GM12878 (cell line): ENCODE data around the gene C10orf67. TPM values are rescaled to one million over a fixed set of nuclear protein-coding genes. Genes with fewer than 3 reads are reported as not detected.

Experiments
- ATAC-seq: fragments of 200-7000 bp; cut with Tn5 transposase; 3 replicates; pipeline ENCODE4 v1.9.1; 2020; ENCODE audit warnings: mild to moderate bottlenecking, moderate library complexity
- BruUV-seq: library from RNA; stranded (reverse); fragments of 400-500 nt; replicated peaks from 2 replicates; lab custom pipeline; 2021; lab: Mats Ljungman, UMichigan
- CTCF ChIA-PET: fragments of 300-600 bp; sonication (Branson Sonifier 250); formaldehyde crosslinking; extraction: SDS; loops from one replicate; lab custom pipeline; 2021; ENCODE audit warnings: inconsistent platforms; lab: Yijun Ruan, JAX
- POLR2A ChIA-PET: fragments of 350-600 bp; formaldehyde crosslinking; extraction: SDS; loops from one replicate; lab custom pipeline; 2021; ENCODE audit warnings: inconsistent platforms; lab: Charles Lee
- RAD21 ChIA-PET: fragments of 300-600 bp; sonication (Branson Sonifier 250); formaldehyde crosslinking; loops from one replicate; lab custom pipeline; 2023; ENCODE audit warnings: antibody characterized with exemption; ENCODE audit not compliant: unreplicated experiment; lab: Charles Lee
- SMC1A ChIA-PET: fragments of 300-600 bp; sonication (Branson Sonifier 250); formaldehyde crosslinking; loops from one replicate; lab custom pipeline; 2023; ENCODE audit not compliant: unreplicated experiment, uncharacterized antibody; lab: Charles Lee
- DNase-seq: peaks from one replicate; pipeline ENCODE4 v3.0.0-alpha.2; 2011; ENCODE audit warnings: low read depth, low spot score
- FAIRE-seq: peaks from 3 replicates; lab custom pipeline; 2011; peaks lifted over from hg19 to GRCh38; lab: Jason Lieb, UNC
- H2AFZ ChIP-seq: 2 replicates; pipeline ENCODE4 v1.6.0; 2011; ENCODE audit warnings: low read depth, low read length, control low read depth; ENCODE audit not compliant: control insufficient read depth
- H3K27ac ChIP-seq: 2 replicates; pipeline ENCODE4 v1.5.1; 2011; ENCODE audit warnings: control low read depth; ENCODE audit not compliant: control insufficient read depth, insufficient read depth
- H3K27me3 ChIP-seq, 2 experiments: replicated peaks in 1 of 2; 2 replicates each; pipeline versions ENCODE4 v1.6.0 to v1.6.1; 2011; ENCODE audit warnings: low read length in 1 of 2; ENCODE audit not compliant: control insufficient read depth in 2 of 2, insufficient read depth in 2 of 2
- H3K36me3 ChIP-seq, 2 experiments: 2 replicates each; pipeline ENCODE4 v1.5.1; 2011; ENCODE audit warnings: low read length in 1 of 2; ENCODE audit not compliant: control insufficient read depth in 2 of 2, insufficient read depth in 2 of 2
- H3K4me1 ChIP-seq: 2 replicates; pipeline ENCODE4 v1.6.1; 2011; ENCODE audit warnings: mild to moderate bottlenecking, low read length, moderate library complexity, mixed read lengths; ENCODE audit not compliant: control insufficient read depth, insufficient read depth
- H3K4me2 ChIP-seq: 2 replicates; pipeline ENCODE4 v1.6.0; 2011; ENCODE audit warnings: control low read depth; ENCODE audit not compliant: control insufficient read depth, insufficient read depth
- H3K4me3 ChIP-seq: fragments of 200-600 bp; sonication (generic); 2 replicates; pipeline ENCODE4 v1.5.1; 2016
- H3K79me2 ChIP-seq: 2 replicates; pipeline ENCODE4 v1.6.0; 2011; ENCODE audit warnings: low read length; ENCODE audit not compliant: control insufficient read depth, insufficient read depth
- H3K9ac ChIP-seq: 2 replicates; pipeline ENCODE4 v1.8.0; 2011; ENCODE audit warnings: low read length, control low read depth, mixed read lengths; ENCODE audit not compliant: control insufficient read depth, insufficient read depth
- H3K9me3 ChIP-seq: replicated peaks from 3 replicates; pipeline ENCODE4 v1.5.1; 2011; ENCODE audit warnings: mild to moderate bottlenecking, low read length; ENCODE audit not compliant: control insufficient read depth, insufficient read depth
- H4K20me1 ChIP-seq: 2 replicates; pipeline ENCODE4 v1.6.0; 2011; ENCODE audit not compliant: control insufficient read depth, insufficient read depth
- ASH2L ChIP-seq: fragments of 300-600, 200-600 bp; sonication (generic); IDR thresholded peaks from 2 replicates; pipeline ENCODE4 v1.6.1; 2017; ENCODE audit warnings: low read depth, mild to moderate bottlenecking, borderline replicate concordance
- EED ChIP-seq: sonication (generic); IDR thresholded peaks from 2 replicates; pipeline ENCODE4 v1.6.1; 2016; ENCODE audit warnings: antibody characterized with exemption, low read depth
- JUNB ChIP-seq: IDR thresholded peaks from 2 replicates; pipeline ENCODE4 v1.6.1; 2016; ENCODE audit warnings: antibody characterized with exemption, mild to moderate bottlenecking
- RAD51 ChIP-seq: fragments of 450-650 bp; IDR thresholded peaks from 2 replicates; pipeline ENCODE4 v1.6.1; 2016; ENCODE audit warnings: moderate library complexity, mild to moderate bottlenecking, inconsistent platforms
- ZNF274 ChIP-seq: IDR thresholded peaks from one replicate; pipeline ENCODE4 v1.8.0; 2011; ENCODE audit not compliant: insufficient read length, insufficient read depth
- WGBS: methylation state at CpG from one replicate; pipeline ENCODE4 v1.1.6; 2016; ENCODE audit warnings: low lambda C conversion rate; ENCODE audit not compliant: insufficient replicate concordance, insufficient coverage; ENCODE audit errors: missing lambda C conversion rate; 5-methylcytosine and 5-hydroxymethylcytosine counted together
- in situ Hi-C: fragments of 300-500 bp; cut with MboI; formaldehyde crosslinking; loops from 9 replicates; pipeline ENCODE4 v1.14.3; 2018; ENCODE audit warnings: mixed read lengths
- intact Hi-C: fragments of 100-400 bp; cut with micrococcal nuclease; formaldehyde crosslinking; loops from one replicate; pipeline ENCODE4 v1.14.2; 2022; ENCODE audit not compliant: unreplicated experiment
- polyA plus RNA-seq, 11 experiments: library from polyadenylated mRNA; depleted of rRNA in 4 of 11; unstranded in 6 of 11; stranded (reverse) in 5 of 11; fragments of >200 nt; fragmentation: Nextera tagmentation in 4 of 11; fragmentation: Illumina TruSeq in 1 of 11; extraction: Ambion mirVana in 4 of 11; extraction: Trizol in 1 of 11; gene quantifications; 1 replicate in 1 of 11; 2 replicates in 10 of 11; pipeline versions ENCODE4 v1.2.1 to v1.2.3, GENCODE V29; 2011 to 2016; ENCODE audit warnings: inconsistent platforms in 2 of 11, missing spikeins in 2 of 11, low read depth in 1 of 11
- total RNA-seq, 4 experiments: library from RNA; depleted of rRNA in 3 of 4; stranded (reverse); fragments of >200 nt in 3 of 4; fragmentation: Illumina TruSeq in 1 of 4; extraction: Trizol in 1 of 4; gene quantifications; 2 replicates each; pipeline versions ENCODE4 v1.2.1 to v1.2.3, GENCODE V29; 2013 to 2021
- TF ChIP-seq, protein P1 (sequence below): fragments of 450-650 bp; IDR thresholded peaks from 2 replicates; pipeline ENCODE4 v1.6.1; 2017; ENCODE audit warnings: borderline replicate concordance
- TF ChIP-seq, protein P2 (sequence below): fragments of 150-350 bp; IDR thresholded peaks from 2 replicates; pipeline ENCODE4 v1.6.1; 2016; ENCODE audit warnings: low read depth, low read length
- TF ChIP-seq, protein P3 (sequence below): fragments of 450-650 bp; IDR thresholded peaks from 2 replicates; pipeline ENCODE4 v1.6.1; 2017; ENCODE audit warnings: mild to moderate bottlenecking, low read depth, inconsistent platforms; ENCODE audit not compliant: poor library complexity, severe bottlenecking

C10orf67 gene
- total and polyA plus RNA-seq, 10 of the 15 experiments (the other 5 are each of a cell fraction or from before 2014, with no cell fraction given), result 0.06 TPM; not detected in 9

DNA sequence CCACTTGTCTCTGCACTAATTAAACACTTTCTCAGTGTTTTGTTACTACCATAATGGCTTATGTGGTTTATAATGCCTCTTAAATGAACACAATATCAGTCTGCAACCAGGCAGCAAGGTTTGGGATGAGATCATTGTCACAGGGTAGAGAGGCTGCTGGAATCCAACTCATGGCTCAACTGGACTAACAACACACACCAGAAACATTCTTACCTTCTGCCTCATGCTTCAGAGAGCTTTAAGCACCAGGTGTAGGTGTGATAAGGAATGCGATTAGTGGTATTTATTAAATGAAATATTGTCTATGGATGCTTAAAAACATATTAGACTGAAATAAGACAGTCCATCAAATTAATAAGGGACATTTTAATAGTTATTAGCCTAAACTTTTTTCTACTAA, 127.1 kb downstream of the C10orf67 start:
- ATAC-seq, result no peak
- no peak for FAIRE-seq
- Histone ChIP-seq H3K4me3 (no peak overlapping the region), H3K79me2 (no peaks in the 10 kb centered on the region), H3K36me3 (no peaks in the 10 kb centered on the region), H3K4me1 (no peaks in the 10 kb centered on the region), H2AFZ (no peak overlapping the region), H3K27ac (no peak overlapping the region), H3K27me3 (no peaks in the 10 kb centered on the region), H4K20me1 (no peaks in the 10 kb centered on the region), H3K9me3 (no peaks in the 10 kb centered on the region), H3K4me2 (no peak overlapping the region), H3K9ac (no peak overlapping the region)
- in situ Hi-C loops (no loop called here), intact Hi-C loops (no loop called here)
- no peak for DNase-seq
- SMC1A ChIA-PET, result no interaction called here
- CTCF ChIA-PET, result no interaction called here
- TF ChIP-seq, protein P1, sequence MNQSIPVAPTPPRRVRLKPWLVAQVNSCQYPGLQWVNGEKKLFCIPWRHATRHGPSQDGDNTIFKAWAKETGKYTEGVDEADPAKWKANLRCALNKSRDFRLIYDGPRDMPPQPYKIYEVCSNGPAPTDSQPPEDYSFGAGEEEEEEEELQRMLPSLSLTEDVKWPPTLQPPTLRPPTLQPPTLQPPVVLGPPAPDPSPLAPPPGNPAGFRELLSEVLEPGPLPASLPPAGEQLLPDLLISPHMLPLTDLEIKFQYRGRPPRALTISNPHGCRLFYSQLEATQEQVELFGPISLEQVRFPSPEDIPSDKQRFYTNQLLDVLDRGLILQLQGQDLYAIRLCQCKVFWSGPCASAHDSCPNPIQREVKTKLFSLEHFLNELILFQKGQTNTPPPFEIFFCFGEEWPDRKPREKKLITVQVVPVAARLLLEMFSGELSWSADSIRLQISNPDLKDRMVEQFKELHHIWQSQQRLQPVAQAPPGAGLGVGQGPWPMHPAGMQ, result no peak
- TF ChIP-seq ASH2L (no peak), EED (no peak), ZNF274 (no peak), RAD51 (no peak), JUNB (no peak)
- TF ChIP-seq, protein P2, sequence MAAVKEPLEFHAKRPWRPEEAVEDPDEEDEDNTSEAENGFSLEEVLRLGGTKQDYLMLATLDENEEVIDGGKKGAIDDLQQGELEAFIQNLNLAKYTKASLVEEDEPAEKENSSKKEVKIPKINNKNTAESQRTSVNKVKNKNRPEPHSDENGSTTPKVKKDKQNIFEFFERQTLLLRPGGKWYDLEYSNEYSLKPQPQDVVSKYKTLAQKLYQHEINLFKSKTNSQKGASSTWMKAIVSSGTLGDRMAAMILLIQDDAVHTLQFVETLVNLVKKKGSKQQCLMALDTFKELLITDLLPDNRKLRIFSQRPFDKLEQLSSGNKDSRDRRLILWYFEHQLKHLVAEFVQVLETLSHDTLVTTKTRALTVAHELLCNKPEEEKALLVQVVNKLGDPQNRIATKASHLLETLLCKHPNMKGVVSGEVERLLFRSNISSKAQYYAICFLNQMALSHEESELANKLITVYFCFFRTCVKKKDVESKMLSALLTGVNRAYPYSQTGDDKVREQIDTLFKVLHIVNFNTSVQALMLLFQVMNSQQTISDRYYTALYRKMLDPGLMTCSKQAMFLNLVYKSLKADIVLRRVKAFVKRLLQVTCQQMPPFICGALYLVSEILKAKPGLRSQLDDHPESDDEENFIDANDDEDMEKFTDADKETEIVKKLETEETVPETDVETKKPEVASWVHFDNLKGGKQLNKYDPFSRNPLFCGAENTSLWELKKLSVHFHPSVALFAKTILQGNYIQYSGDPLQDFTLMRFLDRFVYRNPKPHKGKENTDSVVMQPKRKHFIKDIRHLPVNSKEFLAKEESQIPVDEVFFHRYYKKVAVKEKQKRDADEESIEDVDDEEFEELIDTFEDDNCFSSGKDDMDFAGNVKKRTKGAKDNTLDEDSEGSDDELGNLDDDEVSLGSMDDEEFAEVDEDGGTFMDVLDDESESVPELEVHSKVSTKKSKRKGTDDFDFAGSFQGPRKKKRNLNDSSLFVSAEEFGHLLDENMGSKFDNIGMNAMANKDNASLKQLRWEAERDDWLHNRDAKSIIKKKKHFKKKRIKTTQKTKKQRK, result no peak
- TF ChIP-seq, protein P3, sequence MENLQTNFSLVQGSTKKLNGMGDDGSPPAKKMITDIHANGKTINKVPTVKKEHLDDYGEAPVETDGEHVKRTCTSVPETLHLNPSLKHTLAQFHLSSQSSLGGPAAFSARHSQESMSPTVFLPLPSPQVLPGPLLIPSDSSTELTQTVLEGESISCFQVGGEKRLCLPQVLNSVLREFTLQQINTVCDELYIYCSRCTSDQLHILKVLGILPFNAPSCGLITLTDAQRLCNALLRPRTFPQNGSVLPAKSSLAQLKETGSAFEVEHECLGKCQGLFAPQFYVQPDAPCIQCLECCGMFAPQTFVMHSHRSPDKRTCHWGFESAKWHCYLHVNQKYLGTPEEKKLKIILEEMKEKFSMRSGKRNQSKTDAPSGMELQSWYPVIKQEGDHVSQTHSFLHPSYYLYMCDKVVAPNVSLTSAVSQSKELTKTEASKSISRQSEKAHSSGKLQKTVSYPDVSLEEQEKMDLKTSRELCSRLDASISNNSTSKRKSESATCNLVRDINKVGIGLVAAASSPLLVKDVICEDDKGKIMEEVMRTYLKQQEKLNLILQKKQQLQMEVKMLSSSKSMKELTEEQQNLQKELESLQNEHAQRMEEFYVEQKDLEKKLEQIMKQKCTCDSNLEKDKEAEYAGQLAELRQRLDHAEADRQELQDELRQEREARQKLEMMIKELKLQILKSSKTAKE, result no peak
- 41% methylated on average over 1 of the region's 1 CpG for WGBS
- no TSS peak for BruUV-seq
- RAD21 ChIA-PET, result no interaction called here
- POLR2A ChIA-PET, result no interaction called here
